ENCODE data around the gene MRPL9.
A peak's percentile ranks its signal among the peaks of the same experiment; 100 is the strongest.
"Not testable (repeated sequence)": the region's sequence is repeated elsewhere in the genome, so short reads cannot be mapped to it uniquely, and the experiment has no call there.

The MRPL9 gene

GRCh38 chr1:151737479-151737878 is 25.8 kb downstream of the MRPL9 start:
- Histone ChIP-seq H3K56ac (ENCODE audit: low read length) (no peak overlapping the region), H3K27me3 (ENCODE audit: insufficient read depth, low read length, poor library complexity) (no peaks in the 10 kb centered on the region), H3K79me1 (ENCODE audit: low read length) (no peaks in the 10 kb centered on the region), H3K27ac (ENCODE audit: low read depth, low read length) (no peak overlapping the region), H3K4ac (ENCODE audit: low read depth, low read length) (no peak overlapping the region), H3K4me2 (ENCODE audit: low read length) (no peak overlapping the region), H3K36me3 (ENCODE audit: control insufficient read depth, insufficient read depth, low read length) (no peaks in the 10 kb centered on the region), H4K8ac (ENCODE audit: low read depth, low read length) (no peak overlapping the region), H3K4me3 (ENCODE audit: low read length) (no peak overlapping the region), H3K79me2 (ENCODE audit: control insufficient read depth, insufficient read depth, low read length) (no peaks in the 10 kb centered on the region), H2BK15ac (replicated peaks; ENCODE audit: low read depth) (no peak overlapping the region), H3K18ac (ENCODE audit: low read length) (no peak overlapping the region), H4K5ac (ENCODE audit: low read length) (no peak overlapping the region), H2BK120ac (ENCODE audit: low read depth, low read length) (no peak overlapping the region), H3K4me1 (ENCODE audit: control insufficient read depth, low read depth, low read length) (no peaks in the 10 kb centered on the region), H3K23ac (ENCODE audit: low read length) (no peak overlapping the region), H3K9ac (ENCODE audit: low read length) (no peak overlapping the region), H2BK5ac (ENCODE audit: low read length) (no peak overlapping the region), H2AK5ac (ENCODE audit: low read length) (no peak overlapping the region)
- peak; percentile 10 for DNase-seq

GRCh38 chr1:151737026-151737425 is 26.3 kb downstream of the MRPL9 start:
- DNase-seq = no peak
- Histone ChIP-seq H3K9ac (ENCODE audit: low read length) (no peak overlapping the region), H4K8ac (ENCODE audit: low read depth, low read length) (no peak overlapping the region), H3K27ac (ENCODE audit: low read depth, low read length) (no peak overlapping the region), H3K4me1 (ENCODE audit: control insufficient read depth, low read depth, low read length) (no peaks in the 10 kb centered on the region), H2BK120ac (ENCODE audit: low read depth, low read length) (no peak overlapping the region), H3K23ac (ENCODE audit: low read length) (no peak overlapping the region), H3K4me3 (ENCODE audit: low read length) (no peak overlapping the region), H3K4me2 (ENCODE audit: low read length) (no peak overlapping the region), H4K5ac (ENCODE audit: low read length) (no peak overlapping the region), H3K36me3 (ENCODE audit: control insufficient read depth, insufficient read depth, low read length) (no peaks in the 10 kb centered on the region), H3K27me3 (ENCODE audit: insufficient read depth, low read length, poor library complexity) (no peaks in the 10 kb centered on the region), H3K79me1 (ENCODE audit: low read length) (no peaks in the 10 kb centered on the region), H3K79me2 (ENCODE audit: control insufficient read depth, insufficient read depth, low read length) (no peaks in the 10 kb centered on the region), H3K18ac (ENCODE audit: low read length) (no peak overlapping the region), H3K56ac (ENCODE audit: low read length) (no peak overlapping the region), H2BK5ac (ENCODE audit: low read length) (no peak overlapping the region), H2AK5ac (ENCODE audit: low read length) (no peak overlapping the region), H2BK15ac (replicated peaks; ENCODE audit: low read depth) (no peak overlapping the region), H3K4ac (ENCODE audit: low read depth, low read length) (no peak overlapping the region)
- WGBS (ENCODE audit: extremely low coverage, insufficient coverage, low lambda C conversion rate) = no CpG with 5 or more reads among the region's 2 CpGs

- H2BK15ac ChIP-seq (replicated peaks; ENCODE audit: low read depth); H3K4me1 ChIP-seq (ENCODE audit: control insufficient read depth, low read depth, low read length); H3K4me2 ChIP-seq (ENCODE audit: low read length); H4K8ac ChIP-seq (ENCODE audit: low read depth, low read length); H3K4ac ChIP-seq (ENCODE audit: low read depth, low read length); H3K4me3 ChIP-seq (ENCODE audit: low read length); H3K36me3 ChIP-seq (ENCODE audit: control insufficient read depth, insufficient read depth, low read length); H2AK5ac ChIP-seq (ENCODE audit: low read length); H2BK120ac ChIP-seq (ENCODE audit: low read depth, low read length); H3K27ac ChIP-seq (ENCODE audit: low read depth, low read length); H2BK5ac ChIP-seq (ENCODE audit: low read length); H3K9ac ChIP-seq (ENCODE audit: low read length); H3K79me2 ChIP-seq (ENCODE audit: control insufficient read depth, insufficient read depth, low read length); H3K27me3 ChIP-seq (ENCODE audit: insufficient read depth, low read length, poor library complexity); H3K18ac ChIP-seq (ENCODE audit: low read length); DNase-seq; H3K79me1 ChIP-seq (ENCODE audit: low read length); H3K23ac ChIP-seq (ENCODE audit: low read length); H4K5ac ChIP-seq (ENCODE audit: low read length); H3K56ac ChIP-seq (ENCODE audit: low read length): not testable (repeated sequence)
- WGBS (ENCODE audit: extremely low coverage, insufficient coverage, low lambda C conversion rate) = no CpG with 5 or more reads among the region's 9 CpGs
Observed at GRCh38 chr1:151733995-151734394, 29.3 kb downstream of the MRPL9 start.

GRCh38 chr1:151733126-151733525 is 30.2 kb downstream of the MRPL9 start:
- no peak overlapping the region for H3K4me2 ChIP-seq (ENCODE audit: low read length)
- no peak overlapping the region for H3K9ac ChIP-seq (ENCODE audit: low read length)
- no peak overlapping the region for H4K5ac ChIP-seq (ENCODE audit: low read length)
- no peaks in the 10 kb centered on the region for H3K79me2 ChIP-seq (ENCODE audit: control insufficient read depth, insufficient read depth, low read length)
- no peak overlapping the region for H2AK5ac ChIP-seq (ENCODE audit: low read length)
- no peak overlapping the region for H3K56ac ChIP-seq (ENCODE audit: low read length)
- peaks cover under 1% of the 10 kb centered on the region for H3K4me1 ChIP-seq (ENCODE audit: control insufficient read depth, low read depth, low read length)
- no CpG with 5 or more reads among the region's 3 CpGs for WGBS (ENCODE audit: extremely low coverage, insufficient coverage, low lambda C conversion rate)
- H3K18ac ChIP-seq (ENCODE audit: low read length) = no peak overlapping the region
- no peaks in the 10 kb centered on the region for H3K79me1 ChIP-seq (ENCODE audit: low read length)
- H3K23ac ChIP-seq (ENCODE audit: low read length) = no peak overlapping the region
- no peak overlapping the region for H3K4me3 ChIP-seq (ENCODE audit: low read length)
- no peaks in the 10 kb centered on the region for H3K27me3 ChIP-seq (ENCODE audit: insufficient read depth, low read length, poor library complexity)
- no peak overlapping the region for H2BK120ac ChIP-seq (ENCODE audit: low read depth, low read length)
- no peak overlapping the region for H3K27ac ChIP-seq (ENCODE audit: low read depth, low read length)
- H4K8ac ChIP-seq (ENCODE audit: low read depth, low read length) = no peak overlapping the region
- no peak overlapping the region for H3K4ac ChIP-seq (ENCODE audit: low read depth, low read length)
- H3K36me3 ChIP-seq (ENCODE audit: control insufficient read depth, insufficient read depth, low read length) = no peaks in the 10 kb centered on the region
- H2BK15ac ChIP-seq (replicated peaks; ENCODE audit: low read depth) = no peak overlapping the region
- H2BK5ac ChIP-seq (ENCODE audit: low read length) = no peak overlapping the region
- DNase-seq = no peak

- no peak overlapping the region for H3K4me3 ChIP-seq (ENCODE audit: low read length)
- H3K27ac ChIP-seq (ENCODE audit: low read depth, low read length) = no peak overlapping the region
- no peak overlapping the region for H2BK15ac ChIP-seq (replicated peaks; ENCODE audit: low read depth)
- H3K9ac ChIP-seq (ENCODE audit: low read length) = no peak overlapping the region
- no peak overlapping the region for H2AK5ac ChIP-seq (ENCODE audit: low read length)
- no peak overlapping the region for H3K4me2 ChIP-seq (ENCODE audit: low read length)
- H3K23ac ChIP-seq (ENCODE audit: low read length) = no peak overlapping the region
- H3K79me2 ChIP-seq (ENCODE audit: control insufficient read depth, insufficient read depth, low read length) = no peaks in the 10 kb centered on the region
- H3K18ac ChIP-seq (ENCODE audit: low read length) = no peak overlapping the region
- H4K8ac ChIP-seq (ENCODE audit: low read depth, low read length) = no peak overlapping the region
- H3K4ac ChIP-seq (ENCODE audit: low read depth, low read length) = no peak overlapping the region
- WGBS (ENCODE audit: extremely low coverage, insufficient coverage, low lambda C conversion rate) = no CpG with 5 or more reads among the region's 4 CpGs
- H4K5ac ChIP-seq (ENCODE audit: low read length) = no peak overlapping the region
- H3K79me1 ChIP-seq (ENCODE audit: low read length) = no peaks in the 10 kb centered on the region
- H2BK120ac ChIP-seq (ENCODE audit: low read depth, low read length) = no peak overlapping the region
- no peaks in the 10 kb centered on the region for H3K36me3 ChIP-seq (ENCODE audit: control insufficient read depth, insufficient read depth, low read length)
- peaks cover 1% of the 10 kb centered on the region for H3K4me1 ChIP-seq (ENCODE audit: control insufficient read depth, low read depth, low read length)
- no peaks in the 10 kb centered on the region for H3K27me3 ChIP-seq (ENCODE audit: insufficient read depth, low read length, poor library complexity)
- no peak overlapping the region for H2BK5ac ChIP-seq (ENCODE audit: low read length)
- H3K56ac ChIP-seq (ENCODE audit: low read length) = no peak overlapping the region
- no peak for DNase-seq
Observed at GRCh38 chr1:151729966-151730291, 33.4 kb downstream of the MRPL9 start.

DNA sequence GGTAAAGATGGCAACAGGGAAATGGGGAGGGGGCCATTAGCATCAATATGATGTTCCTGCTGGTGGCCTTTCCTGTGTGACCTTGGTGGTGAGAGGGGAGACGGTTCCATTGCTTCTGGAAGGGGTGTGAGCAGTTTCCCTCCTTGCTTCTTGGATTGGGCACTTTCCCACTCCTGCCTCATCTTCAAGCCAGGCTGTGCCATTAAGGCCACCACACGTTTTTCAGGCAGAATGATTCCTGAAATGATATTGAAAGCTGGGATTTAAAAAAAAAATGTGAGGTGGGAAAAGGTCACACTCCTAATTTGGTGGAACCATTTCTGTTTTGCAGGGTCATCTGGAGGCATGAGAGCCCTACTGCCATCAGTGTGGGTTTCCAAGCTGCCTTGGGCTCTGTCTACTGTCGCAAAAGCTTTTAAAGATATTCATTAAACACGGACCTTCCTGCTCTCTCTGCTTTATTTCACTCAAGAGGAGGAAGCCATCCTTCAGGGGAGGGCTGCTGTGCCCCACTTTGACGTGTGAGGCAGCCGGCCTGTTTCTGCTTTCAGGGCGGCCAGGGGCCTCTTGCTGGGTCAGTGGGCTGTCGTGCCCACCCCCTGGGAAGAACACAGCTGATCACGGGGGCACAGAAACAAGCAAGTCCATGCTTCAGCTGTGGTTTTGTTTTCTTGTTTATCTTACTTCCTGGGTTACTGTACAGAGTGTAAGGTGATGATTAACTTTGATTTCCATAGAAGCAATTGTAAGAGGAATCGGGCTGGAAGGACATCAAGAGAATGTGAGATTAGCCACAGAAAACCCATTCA is 33.9 kb downstream of the MRPL9 start:
- Histone ChIP-seq H2BK120ac (ENCODE audit: low read depth, low read length) (no peak overlapping the region), H3K27ac (ENCODE audit: low read depth, low read length) (no peak overlapping the region), H2BK15ac (replicated peaks; ENCODE audit: low read depth) (no peak overlapping the region), H3K18ac (ENCODE audit: low read length) (no peak overlapping the region), H2BK5ac (ENCODE audit: low read length) (no peak overlapping the region), H3K4me2 (ENCODE audit: low read length) (no peak overlapping the region), H3K4me3 (ENCODE audit: low read length) (no peak overlapping the region), H3K79me1 (ENCODE audit: low read length) (no peaks in the 10 kb centered on the region), H3K79me2 (ENCODE audit: control insufficient read depth, insufficient read depth, low read length) (no peaks in the 10 kb centered on the region), H3K27me3 (ENCODE audit: insufficient read depth, low read length, poor library complexity) (no peaks in the 10 kb centered on the region), H3K4me1 (ENCODE audit: control insufficient read depth, low read depth, low read length) (peaks cover 1% of the 10 kb centered on the region), H2AK5ac (ENCODE audit: low read length) (no peak overlapping the region), H3K23ac (ENCODE audit: low read length) (no peak overlapping the region), H4K8ac (ENCODE audit: low read depth, low read length) (no peak overlapping the region), H4K5ac (ENCODE audit: low read length) (no peak overlapping the region), H3K9ac (ENCODE audit: low read length) (no peak overlapping the region), H3K4ac (ENCODE audit: low read depth, low read length) (no peak overlapping the region), H3K56ac (ENCODE audit: low read length) (no peak overlapping the region), H3K36me3 (ENCODE audit: control insufficient read depth, insufficient read depth, low read length) (no peaks in the 10 kb centered on the region)
- no peak for DNase-seq
- no CpG with 5 or more reads among the region's 10 CpGs for WGBS (ENCODE audit: extremely low coverage, insufficient coverage, low lambda C conversion rate)
